GM04503 (cell line): Measurements from ENCODE around the gene GBGT1.
A peak's percentile ranks its signal among the peaks of the same experiment; 100 is the strongest.

Experiments
- DNase-seq: peaks from one replicate; pipeline ENCODE4 v3.0.0-alpha.2; 2012; ENCODE audit warnings: low read depth

The GBGT1 gene

GRCh38 chr9:133113949-133114885, 49.5 kb downstream of the GBGT1 start:
- no peak for DNase-seq

GRCh38 chr9:133113163-133113948, 50.4 kb downstream of the GBGT1 start:
- DNase-seq = peak; percentile 24

DNA sequence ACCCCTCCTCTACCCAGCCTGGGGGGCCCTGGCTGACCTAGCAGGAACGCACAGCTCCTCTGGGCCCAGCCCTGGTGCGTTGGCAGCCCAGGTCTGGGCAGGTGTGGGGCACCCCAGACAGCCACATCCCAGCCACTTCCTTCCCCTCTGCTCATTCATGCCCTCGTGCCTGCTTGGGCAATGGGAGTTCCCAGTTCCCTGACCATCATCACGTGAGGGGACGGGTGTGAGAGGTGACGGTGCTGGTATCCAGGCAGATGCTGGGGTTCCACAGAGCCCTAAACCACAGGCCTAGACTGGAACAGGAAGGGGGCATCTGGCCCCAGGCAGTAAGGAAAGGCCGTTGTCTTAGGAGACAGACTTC, 51.1 kb downstream of the GBGT1 start:
- DNase-seq = no peak

DNA sequence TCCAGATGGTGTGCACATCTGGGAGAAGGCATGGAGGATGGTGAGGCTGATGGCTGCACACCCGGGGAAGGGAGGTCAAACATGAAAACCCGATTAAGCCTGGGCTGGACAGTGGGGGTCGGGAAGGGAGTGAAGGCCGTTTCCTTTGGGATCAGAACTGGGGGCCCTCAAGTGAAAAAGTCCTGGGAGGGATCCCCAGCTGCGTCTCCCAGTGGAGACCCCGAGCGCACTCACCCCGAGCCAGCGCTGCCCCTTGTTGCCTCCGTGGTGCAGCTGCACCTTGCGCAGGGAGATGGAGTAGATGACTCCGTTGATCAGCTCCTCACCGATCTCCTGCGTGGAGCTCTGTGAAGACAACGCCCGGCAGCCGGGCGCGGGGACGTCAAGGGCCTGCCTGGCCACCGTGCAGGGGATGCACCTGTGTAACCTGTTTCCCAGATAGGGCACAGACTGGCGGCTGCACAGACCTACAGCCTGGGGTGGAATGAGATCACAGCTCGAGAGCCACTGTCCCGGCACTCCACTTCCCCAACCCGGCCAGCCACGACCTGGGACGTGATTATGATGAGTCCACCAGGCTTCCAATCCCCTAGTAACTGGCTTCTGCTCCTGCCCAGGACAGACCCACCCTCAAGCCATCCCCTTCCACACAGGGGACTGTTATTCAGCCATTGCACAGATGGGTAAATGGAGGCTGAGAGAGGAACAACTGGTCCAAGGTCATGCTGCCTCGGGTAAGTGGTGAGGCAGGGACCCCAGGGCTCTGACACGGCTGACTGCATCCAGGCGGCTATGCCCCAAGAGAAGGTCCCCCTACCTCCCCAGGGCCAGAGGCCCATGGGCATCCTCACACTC, 51.7 kb downstream of the GBGT1 start:
- no peak for DNase-seq

- no peak for DNase-seq
Observed at GRCh38 chr9:133109931-133110650, 53.6 kb downstream of the GBGT1 start.

DNA sequence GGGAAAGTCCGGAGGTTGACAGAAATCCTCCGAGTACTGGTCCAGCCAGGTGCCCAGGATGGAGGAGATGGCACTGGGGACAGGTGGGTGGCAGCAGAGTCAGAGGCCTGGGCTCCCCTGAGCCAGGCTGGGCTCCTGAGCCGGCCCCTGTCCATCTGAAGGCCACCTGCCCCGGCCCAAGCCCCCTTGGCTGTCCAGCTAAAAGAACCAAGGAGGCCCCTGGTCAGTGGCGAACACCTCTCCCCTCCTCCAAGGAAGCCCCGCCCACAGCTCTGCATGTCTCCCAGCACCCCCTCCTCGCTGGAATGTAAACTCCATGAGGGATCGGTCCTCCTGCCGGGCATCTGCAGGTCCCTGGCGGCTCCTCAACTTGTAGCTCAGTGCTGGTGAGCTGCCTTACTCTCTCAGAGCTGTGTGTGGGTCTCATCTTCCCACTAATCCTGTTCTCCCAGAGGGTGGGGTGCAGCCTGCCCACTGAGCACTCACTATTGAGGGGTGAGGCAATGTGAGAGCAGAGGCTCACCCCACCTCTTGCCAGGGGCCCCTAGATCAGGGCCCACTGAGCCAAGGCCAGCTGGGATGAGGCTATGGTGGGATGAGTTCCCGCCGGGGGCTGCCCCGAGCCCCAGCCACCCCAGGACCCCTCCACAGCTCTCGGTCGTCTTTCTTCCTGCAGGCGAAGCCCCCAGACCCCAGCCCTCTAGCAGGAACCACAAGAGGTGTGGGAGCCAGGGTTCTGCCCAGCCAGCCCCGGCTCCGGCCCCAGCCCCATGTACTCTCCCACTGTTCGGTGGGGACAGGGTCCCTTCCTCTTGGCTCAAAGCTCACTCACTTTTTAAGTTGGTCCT, 54.7 kb downstream of the GBGT1 start:
- no peak for DNase-seq

DNA sequence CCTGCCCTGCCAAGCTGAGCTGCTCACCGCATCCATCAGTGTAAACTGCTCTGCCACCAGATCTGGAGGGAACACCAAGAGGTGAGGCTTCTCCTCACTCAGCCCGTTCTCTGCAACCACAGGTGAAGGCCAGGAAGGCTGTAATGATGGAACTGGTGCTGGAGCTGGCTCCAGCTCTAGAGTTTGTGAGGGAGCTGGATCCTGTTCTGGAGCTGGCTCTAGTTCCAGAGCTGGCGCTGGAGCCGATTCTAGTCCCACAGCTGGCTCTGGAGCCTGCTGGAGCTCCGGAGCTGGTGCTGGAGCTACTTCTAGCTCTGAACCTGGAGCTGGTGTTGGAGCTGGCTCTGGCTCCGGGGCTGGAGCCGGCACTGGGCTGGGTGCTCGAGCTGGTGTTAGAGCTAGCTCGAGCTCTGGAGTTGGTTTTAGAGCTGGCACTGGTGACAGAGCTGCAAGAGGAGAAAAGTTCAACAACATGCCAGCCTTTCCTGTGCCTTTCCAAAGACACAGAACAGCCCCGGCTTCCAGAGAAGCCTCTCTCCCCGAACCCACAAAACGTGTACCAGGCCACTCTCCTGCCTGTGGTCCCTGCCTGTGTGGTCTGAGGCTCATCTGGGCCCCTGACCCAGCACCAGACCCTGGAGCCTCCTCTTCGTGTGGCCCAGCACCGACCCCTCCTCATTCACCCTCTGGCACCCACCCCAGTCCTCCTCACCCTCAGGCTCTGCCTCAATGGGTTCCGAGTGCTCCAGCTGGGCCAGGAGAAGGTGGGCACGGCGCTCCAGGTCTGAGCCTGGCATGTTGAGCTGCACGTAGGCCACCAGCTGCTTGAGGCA, 55.5 kb downstream of the GBGT1 start:
- DNase-seq = no peak

- DNase-seq = no peak
Observed at GRCh38 chr9:133107245-133107722, 56.4 kb downstream of the GBGT1 start.

DNA sequence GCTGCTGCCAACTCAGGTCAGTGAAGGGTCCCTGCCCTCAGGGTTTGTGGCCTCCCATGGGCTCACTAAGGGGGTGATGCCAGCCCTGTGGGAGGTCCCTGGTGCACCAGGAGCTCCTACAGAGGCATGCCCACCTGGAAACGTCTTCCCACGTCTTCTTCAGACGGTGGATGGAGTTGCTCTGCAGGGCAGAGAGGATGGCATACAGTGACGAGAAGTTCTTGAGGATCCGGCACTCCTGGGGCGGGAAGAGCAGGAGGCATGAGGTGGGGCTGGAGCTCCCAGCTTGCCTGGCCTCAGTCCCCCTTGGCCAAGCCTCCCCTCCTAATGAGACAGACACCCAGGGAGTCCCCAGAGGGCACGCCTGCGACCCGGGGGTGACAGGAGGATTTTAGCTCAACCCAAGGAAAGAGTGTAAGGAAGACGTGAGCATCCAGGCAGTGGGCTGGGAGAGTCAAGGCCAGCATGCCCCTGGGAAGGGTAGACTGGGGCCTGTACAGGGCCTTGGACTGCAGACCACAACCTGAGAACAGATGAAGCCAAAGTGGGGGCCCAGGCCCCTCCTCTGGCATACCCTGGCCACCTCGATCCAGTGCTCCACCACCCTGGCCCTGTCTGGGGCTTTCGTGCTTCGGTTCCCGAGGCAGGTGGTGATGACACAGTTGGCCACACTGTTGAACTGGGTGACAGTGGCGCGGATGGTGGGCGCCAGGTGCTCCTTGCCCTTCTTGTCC, 57.0 kb downstream of the GBGT1 start:
- no peak for DNase-seq

DNA sequence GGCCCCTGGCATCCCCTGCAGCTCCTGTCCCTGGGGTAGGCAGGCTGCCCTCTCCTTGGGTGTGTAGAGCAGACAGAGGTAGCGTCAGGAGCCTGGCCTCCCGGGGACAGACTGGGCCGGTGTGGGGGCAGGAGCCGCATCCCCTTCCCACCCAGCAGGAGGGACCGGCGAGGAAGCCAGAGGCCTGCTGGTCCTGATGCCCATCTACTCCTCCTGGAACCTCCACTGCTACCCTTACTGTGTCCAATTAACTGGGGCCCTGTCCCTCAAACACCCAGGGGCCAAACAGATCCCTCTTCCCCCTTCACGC, 58.3 kb downstream of the GBGT1 start:
- DNase-seq = no peak

- DNase-seq = no peak
Observed at GRCh38 chr9:133104718-133105460, 58.8 kb downstream of the GBGT1 start.

GRCh38 chr9:133103987-133104505, 59.7 kb downstream of the GBGT1 start:
- DNase-seq = no peak

- DNase-seq = no peak
Observed at GRCh38 chr9:133103183-133103986, 60.3 kb downstream of the GBGT1 start.
